ENCODE results near the gene BAAT. TPM values are rescaled to one million over a fixed set of nuclear protein-coding genes. Genes with fewer than 3 reads are reported as not detected.

Gene BAAT
- polyA plus RNA-seq, 1 donor (not counting 4 experiments of a cell fraction or from before 2014, with no cell fraction given): 0.14 TPM

- no peak for TF ChIP-seq EZH2 (IDR thresholded peaks at IDR 0.05; ENCODE audit: low read length)
- TF ChIP-seq, protein P1, sequence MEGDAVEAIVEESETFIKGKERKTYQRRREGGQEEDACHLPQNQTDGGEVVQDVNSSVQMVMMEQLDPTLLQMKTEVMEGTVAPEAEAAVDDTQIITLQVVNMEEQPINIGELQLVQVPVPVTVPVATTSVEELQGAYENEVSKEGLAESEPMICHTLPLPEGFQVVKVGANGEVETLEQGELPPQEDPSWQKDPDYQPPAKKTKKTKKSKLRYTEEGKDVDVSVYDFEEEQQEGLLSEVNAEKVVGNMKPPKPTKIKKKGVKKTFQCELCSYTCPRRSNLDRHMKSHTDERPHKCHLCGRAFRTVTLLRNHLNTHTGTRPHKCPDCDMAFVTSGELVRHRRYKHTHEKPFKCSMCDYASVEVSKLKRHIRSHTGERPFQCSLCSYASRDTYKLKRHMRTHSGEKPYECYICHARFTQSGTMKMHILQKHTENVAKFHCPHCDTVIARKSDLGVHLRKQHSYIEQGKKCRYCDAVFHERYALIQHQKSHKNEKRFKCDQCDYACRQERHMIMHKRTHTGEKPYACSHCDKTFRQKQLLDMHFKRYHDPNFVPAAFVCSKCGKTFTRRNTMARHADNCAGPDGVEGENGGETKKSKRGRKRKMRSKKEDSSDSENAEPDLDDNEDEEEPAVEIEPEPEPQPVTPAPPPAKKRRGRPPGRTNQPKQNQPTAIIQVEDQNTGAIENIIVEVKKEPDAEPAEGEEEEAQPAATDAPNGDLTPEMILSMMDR (optimal IDR thresholded peaks at IDR 0.05 in 1 of 3, IDR thresholded peaks at IDR 0.05 in 1 of 3, conservative IDR thresholded peaks at IDR 0.05 in 1 of 3; ENCODE audit: extremely low read depth in 1 of 3, insufficient read depth in 2 of 3, low read length in 3 of 3): no peak
- Histone ChIP-seq H3K9ac (ENCODE audit: control insufficient read depth, extremely low read depth, insufficient read depth, low read length) (no peak overlapping the region), H3K27ac (ENCODE audit: control insufficient read depth, insufficient read depth, low read length) (no peak overlapping the region), H3K79me2 (ENCODE audit: control insufficient read depth, insufficient read depth, low read length) (no peaks in the 10 kb centered on the region), H3K9me3 (ENCODE audit: control insufficient read depth, low read depth, low read length) (no peaks in the 10 kb centered on the region), H2AFZ (ENCODE audit: control insufficient read depth, low read length) (no peak overlapping the region), H3K4me2 (ENCODE audit: control insufficient read depth, extremely low read depth, insufficient read depth, low read depth, low read length) (no peak overlapping the region), H4K20me1 (ENCODE audit: control insufficient read depth, extremely low read depth, insufficient read depth, low read length) (no peaks in the 10 kb centered on the region), H3K36me3 (ENCODE audit: control insufficient read depth in 2 of 2, extremely low read depth in 1 of 2, insufficient read depth in 2 of 2, low read length in 2 of 2) (no peaks in the 10 kb centered on the region), H3K4me3 (ENCODE audit: control insufficient read depth in 2 of 3, extremely low read depth in 1 of 3, insufficient read depth in 2 of 3, low read depth in 1 of 3, low read length in 3 of 3) (no peak overlapping the region), H3K4me1 (ENCODE audit: control insufficient read depth, extremely low read depth, insufficient read depth, low read length) (no peaks in the 10 kb centered on the region), H3K27me3 (ENCODE audit: control insufficient read depth, extremely low read depth, insufficient read depth, low read length) (no peaks in the 10 kb centered on the region), H3K9me1 (ENCODE audit: control insufficient read depth, extremely low read depth, insufficient read depth, low read length) (no peaks in the 10 kb centered on the region)
- no peak for DNase-seq (ENCODE audit: low read depth, low spot score)
- no peak for FAIRE-seq
- dilution Hi-C loops (cut with MboI; ENCODE audit: extremely low pct_ligation_motif_present, low sequenced_read_pairs): no loop called here
These were observed 24.2 kb downstream of the BAAT start for GRCh38 chr9:101360647-101361046.

DNA sequence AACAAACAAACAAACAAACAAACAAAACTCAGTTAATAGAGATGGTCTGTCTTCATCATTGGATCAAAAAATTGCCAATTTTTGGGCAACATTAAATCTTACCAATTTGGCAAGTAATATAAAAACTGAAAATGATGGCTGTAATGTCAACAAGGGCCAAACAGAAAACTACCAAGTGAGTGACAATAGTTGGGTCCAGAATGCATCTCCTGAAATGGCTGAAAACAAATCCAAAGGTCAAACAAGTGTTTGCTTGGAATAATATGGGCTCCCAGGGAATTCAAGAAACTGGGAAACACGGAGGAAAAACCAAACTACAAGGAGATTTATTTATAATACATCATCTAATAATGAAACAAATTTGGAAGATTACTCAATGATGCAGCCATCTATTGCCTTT is 25.1 kb downstream of the BAAT start:
- Histone ChIP-seq H3K4me1 (ENCODE audit: control insufficient read depth, extremely low read depth, insufficient read depth, low read length) (no peaks in the 10 kb centered on the region), H3K27me3 (ENCODE audit: control insufficient read depth, extremely low read depth, insufficient read depth, low read length) (no peaks in the 10 kb centered on the region), H3K36me3 (ENCODE audit: control insufficient read depth in 2 of 2, extremely low read depth in 1 of 2, insufficient read depth in 2 of 2, low read length in 2 of 2) (no peaks in the 10 kb centered on the region), H3K9me3 (ENCODE audit: control insufficient read depth, low read depth, low read length) (no peaks in the 10 kb centered on the region), H3K27ac (ENCODE audit: control insufficient read depth, insufficient read depth, low read length) (no peak overlapping the region), H3K4me2 (ENCODE audit: control insufficient read depth, extremely low read depth, insufficient read depth, low read depth, low read length) (no peak overlapping the region), H3K4me3 (ENCODE audit: control insufficient read depth in 2 of 3, extremely low read depth in 1 of 3, insufficient read depth in 2 of 3, low read depth in 1 of 3, low read length in 3 of 3) (no peak overlapping the region), H2AFZ (ENCODE audit: control insufficient read depth, low read length) (no peak overlapping the region), H3K9me1 (ENCODE audit: control insufficient read depth, extremely low read depth, insufficient read depth, low read length) (no peaks in the 10 kb centered on the region), H4K20me1 (ENCODE audit: control insufficient read depth, extremely low read depth, insufficient read depth, low read length) (no peaks in the 10 kb centered on the region), H3K79me2 (ENCODE audit: control insufficient read depth, insufficient read depth, low read length) (no peaks in the 10 kb centered on the region), H3K9ac (ENCODE audit: control insufficient read depth, extremely low read depth, insufficient read depth, low read length) (no peak overlapping the region)
- DNase-seq (ENCODE audit: low read depth, low spot score) (no peak), FAIRE-seq (no peak)
- dilution Hi-C loops (cut with MboI; ENCODE audit: extremely low pct_ligation_motif_present, low sequenced_read_pairs): no loop called here
- no peak for TF ChIP-seq EZH2 (IDR thresholded peaks at IDR 0.05; ENCODE audit: low read length)
- TF ChIP-seq, protein P1 (optimal IDR thresholded peaks at IDR 0.05 in 1 of 3, IDR thresholded peaks at IDR 0.05 in 1 of 3, conservative IDR thresholded peaks at IDR 0.05 in 1 of 3; ENCODE audit: extremely low read depth in 1 of 3, insufficient read depth in 2 of 3, low read length in 3 of 3): no peak

All from keratinocyte (primary cell).